ENCODE measurements around the gene AUTS2.

DNA sequence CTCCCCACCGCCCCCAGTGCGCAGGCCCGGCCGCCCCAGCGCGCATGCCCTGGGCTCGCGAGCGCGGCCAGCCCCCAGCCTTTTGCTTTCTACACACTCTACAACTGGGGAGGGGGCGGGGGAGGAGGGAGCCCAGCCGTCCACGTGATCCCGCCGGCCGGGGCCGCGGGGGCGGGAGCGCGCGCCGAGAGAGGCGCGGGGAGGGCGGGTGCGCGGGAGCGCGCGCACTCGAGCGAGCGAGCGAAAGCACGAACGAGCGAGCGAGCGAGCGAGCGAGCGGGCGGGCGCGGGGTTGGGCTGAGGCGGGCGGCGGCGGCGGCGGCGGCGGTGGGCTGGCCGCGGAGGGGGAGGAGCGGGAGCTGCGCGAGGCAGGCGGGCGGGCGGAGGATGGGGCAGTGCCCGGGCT lies at the start of gene AUTS2:
- TF ChIP-seq SUZ12 (IDR thresholded peaks at IDR 0.05; ENCODE audit: extremely low read depth, insufficient read depth, insufficient read length): no peak
- no peak for TF ChIP-seq YY1 (IDR thresholded peaks at IDR 0.05; ENCODE audit: insufficient read depth, insufficient read length)
- TF ChIP-seq ZNF274 (IDR thresholded peaks at IDR 0.05; ENCODE audit: low read depth, low read length): no peak
